Amniotic epithelial cell (primary cell): ENCODE data around the gene RHO.

Experiments
- DNase-seq: peaks from one replicate; pipeline ENCODE4 v3.0.0-alpha.2; 2010; ENCODE audit warnings: low read depth

RHO gene

DNA sequence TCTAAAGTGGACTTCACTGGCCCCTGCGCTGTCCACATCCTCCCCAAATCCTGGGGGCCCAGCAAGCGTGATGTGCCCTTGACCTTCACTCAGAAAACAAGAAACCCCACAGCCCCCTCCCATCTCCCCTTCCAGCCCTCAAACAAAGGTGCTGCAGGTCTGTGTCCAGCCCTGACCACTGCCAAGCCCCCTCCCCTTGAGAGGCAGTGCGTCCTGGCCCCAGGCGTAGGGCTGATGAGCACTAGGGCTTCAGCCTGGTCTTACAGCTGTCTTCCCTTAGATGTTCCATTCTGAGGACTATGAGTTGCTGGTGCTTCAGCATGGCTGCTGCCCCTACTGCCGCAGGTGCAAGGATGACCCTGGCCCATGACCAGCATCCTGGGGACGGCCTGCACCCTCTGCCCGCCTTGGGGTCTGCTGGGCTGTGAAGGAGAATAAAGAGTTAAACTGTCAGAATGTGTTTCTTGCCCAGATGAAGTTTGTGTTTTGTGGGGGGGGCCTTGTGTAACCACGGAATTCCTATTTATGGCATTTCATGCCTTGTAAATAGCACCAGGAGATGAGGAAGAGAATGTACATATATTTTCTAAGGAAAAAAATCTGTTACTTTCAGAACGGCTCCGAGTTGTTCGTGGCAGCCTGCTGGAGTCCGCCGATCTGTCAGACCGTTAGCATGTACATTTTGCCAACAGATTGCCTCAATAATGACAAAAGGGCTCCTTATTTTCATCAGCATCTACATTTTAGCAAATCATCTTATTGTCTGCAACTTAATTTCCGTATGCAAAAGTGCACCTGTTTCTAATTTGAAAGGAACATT, 8.3 kb upstream of the RHO start:
- no peak for DNase-seq

DNA sequence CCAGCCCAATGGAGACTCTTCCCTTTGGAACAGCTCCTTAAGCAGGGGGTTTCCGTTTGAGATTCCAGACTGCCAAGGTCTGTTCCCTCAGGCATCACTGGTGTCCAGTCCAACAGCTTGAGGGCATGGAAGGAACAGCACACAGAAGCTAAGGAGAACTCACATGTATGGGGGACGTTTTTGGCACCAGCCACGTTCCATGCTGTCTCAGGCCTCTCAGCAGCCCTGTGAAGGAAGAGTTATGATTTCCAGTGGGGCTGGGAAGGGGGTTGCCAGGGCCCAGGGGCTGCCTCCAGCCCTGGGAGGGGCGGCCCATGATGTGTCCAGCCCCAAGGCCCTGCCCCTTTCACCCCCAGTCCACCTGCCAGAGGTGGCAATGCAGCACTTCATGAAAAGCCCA, 7.5 kb upstream of the RHO start:
- no peak for DNase-seq

DNA sequence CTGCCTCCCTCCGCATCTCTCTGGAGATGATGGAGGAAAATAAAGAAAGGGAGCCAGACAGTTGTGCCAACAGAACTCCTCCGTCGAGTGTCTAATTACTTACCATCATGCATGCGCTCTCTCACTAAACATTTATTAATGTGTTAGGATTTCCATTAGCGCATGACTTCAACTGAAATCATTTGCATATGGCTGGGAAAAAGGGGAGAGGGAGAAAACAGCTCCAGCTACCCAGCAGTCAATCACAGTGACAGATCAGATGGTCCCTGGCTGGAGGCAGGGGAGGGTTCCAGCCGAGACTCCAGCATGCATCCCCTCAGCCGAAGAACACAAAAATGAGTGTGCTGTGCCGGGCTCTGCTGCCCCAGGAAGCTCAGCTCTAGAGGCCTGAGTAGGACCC, 6.8 kb upstream of the RHO start:
- DNase-seq = no peak

DNA sequence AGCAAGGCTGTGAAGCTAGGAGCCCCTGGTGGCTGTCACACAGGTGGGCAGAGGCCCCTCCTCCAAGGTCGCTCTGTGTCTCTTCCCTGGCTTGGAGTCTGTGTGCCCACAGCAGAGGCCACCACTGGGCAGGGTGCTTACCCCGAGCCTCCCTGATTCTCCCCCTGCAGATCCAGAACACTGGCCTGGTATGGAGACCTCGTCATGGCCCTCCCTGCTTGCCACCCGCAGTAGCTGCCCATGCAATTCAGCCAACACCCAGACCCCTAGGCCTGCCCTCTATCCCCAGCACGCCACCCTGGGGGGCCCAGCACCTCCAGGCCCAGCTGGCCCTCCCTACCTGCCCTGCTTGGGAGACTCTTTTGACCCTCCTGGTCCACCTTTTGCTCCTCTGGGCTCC, 5.5 kb upstream of the RHO start:
- DNase-seq = no peak

DNA sequence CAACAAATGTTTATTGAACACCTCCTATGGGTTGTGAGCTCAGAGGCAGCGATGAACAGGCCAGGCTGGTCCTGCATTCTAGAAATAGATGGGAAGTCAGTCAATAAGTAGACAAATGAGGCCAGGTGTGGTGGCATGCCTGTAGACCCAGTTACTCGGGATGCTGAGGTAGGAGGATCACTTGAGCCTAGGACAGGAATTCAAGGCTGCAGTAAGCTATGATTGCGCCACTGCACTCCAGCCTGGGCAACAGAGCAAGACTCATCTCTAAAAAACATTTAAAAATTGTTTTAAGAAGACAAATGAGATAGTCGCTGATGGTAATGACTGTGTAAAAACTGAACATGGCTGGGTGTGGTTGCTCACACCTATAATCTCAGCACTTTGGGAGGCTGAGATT, 4.4 kb upstream of the RHO start:
- no peak for DNase-seq

DNA sequence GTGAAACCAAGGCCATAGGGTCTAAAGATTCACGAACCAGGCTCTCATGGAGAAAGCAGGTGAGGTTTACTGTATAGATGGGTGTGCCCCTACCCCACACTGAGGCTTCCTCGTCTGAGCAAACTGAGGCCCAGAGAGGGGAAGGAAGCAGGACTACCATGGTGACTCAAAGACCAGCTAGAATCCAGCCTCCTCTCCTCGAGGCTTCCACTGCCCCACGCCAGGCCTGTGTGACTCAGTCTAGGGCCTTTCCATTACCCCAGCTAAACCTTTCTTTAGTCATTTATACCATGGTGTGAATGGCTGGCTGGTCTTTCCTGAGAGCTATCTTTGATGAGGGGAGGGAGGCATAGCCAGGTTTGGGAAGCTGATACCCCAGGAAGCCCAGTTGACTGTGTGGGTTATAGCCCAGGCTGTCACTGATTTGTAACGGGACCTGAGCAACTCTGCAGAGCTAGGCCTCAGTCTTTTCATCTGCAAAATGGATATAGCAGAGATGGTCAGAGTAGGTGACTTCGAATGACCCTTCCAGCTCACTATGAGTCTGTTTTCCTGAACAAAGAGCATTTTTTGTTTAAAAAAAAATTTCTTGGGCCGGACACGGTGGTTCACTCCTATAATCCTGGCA, 3.0 kb upstream of the RHO start:
- peak; percentile 67 for DNase-seq

DNA sequence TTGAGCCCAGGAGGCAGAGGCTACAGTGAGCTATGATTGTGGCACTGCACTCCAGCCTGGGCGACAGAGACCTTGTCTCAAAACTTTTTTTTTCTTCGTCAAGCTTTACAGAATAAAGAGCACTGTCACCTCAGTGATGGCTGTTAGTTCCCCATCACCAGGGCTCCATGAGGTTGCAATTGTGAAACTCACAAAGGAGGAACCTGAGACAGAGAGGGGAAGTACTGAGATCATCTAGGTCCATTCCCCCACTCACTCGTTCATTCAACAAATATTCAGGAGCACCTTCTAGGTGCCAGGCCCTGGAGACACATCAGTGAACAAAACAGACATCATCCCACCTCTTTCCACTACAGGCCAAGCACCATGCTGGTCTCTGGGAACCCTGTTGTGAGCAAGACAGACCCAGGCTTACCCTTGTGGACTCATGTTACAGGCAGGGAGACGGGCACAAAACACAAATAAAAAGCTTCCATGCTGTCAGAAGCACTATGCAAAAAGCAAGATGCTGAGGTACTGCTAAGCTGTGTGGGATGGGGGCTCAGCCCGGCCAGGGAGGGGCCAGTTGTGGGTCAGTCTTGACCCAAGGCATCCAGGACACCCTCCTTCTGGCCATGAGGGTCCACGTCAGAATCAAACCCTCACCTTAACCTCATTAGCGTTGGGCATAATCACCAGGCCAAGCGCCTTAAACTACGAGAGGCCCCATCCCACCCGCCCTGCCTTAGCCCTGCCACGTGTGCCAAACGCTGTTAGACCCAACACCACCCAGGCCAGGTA, 2.1 kb upstream of the RHO start:
- no peak for DNase-seq

DNA sequence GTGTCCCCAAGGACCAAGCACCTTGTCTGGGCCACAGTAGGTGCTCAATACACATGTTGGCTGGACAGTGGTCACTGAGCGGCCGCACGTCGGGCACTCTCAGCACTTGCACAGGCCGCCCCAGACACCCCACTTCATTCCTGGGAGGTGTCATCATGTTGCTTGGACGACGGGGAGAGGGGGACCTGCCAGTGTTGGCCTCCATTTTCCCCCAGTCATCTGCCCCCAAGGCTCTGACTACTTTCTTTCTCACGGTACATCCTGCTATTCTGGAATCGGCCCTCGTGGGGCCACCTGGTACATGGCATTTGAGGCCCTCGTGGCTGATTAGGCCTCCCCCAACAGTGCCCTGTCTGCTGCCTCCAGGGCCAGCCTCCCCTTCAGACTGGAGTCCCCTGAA, 1.2 kb upstream of the RHO start:
- no peak for DNase-seq

DNA sequence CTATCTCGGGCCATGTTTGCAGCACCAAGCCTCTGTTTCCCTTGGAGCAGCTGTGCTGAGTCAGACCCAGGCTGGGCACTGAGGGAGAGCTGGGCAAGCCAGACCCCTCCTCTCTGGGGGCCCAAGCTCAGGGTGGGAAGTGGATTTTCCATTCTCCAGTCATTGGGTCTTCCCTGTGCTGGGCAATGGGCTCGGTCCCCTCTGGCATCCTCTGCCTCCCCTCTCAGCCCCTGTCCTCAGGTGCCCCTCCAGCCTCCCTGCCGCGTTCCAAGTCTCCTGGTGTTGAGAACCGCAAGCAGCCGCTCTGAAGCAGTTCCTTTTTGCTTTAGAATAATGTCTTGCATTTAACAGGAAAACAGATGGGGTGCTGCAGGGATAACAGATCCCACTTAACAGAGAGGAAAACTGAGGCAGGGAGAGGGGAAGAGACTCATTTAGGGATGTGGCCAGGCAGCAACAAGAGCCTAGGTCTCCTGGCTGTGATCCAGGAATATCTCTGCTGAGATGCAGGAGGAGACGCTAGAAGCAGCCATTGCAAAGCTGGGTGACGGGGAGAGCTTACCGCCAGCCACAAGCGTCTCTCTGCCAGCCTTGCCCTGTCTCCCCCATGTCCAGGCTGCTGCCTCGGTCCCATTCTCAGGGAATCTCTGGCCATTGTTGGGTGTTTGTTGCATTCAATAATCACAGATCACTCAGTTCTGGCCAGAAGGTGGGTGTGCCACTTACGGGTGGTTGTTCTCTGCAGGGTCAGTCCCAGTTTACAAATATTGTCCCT, 1.2 kb downstream of the RHO start:
- DNase-seq = no peak

DNA sequence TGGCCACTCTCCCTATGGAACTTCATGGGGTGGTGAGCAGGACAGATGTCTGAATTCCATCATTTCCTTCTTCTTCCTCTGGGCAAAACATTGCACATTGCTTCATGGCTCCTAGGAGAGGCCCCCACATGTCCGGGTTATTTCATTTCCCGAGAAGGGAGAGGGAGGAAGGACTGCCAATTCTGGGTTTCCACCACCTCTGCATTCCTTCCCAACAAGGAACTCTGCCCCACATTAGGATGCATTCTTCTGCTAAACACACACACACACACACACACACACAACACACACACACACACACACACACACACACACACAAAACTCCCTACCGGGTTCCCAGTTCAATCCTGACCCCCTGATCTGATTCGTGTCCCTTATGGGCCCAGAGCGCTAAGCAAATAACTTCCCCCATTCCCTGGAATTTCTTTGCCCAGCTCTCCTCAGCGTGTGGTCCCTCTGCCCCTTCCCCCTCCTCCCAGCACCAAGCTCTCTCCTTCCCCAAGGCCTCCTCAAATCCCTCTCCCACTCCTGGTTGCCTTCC, 1.9 kb downstream of the RHO start:
- peak; percentile 74 for DNase-seq

DNA sequence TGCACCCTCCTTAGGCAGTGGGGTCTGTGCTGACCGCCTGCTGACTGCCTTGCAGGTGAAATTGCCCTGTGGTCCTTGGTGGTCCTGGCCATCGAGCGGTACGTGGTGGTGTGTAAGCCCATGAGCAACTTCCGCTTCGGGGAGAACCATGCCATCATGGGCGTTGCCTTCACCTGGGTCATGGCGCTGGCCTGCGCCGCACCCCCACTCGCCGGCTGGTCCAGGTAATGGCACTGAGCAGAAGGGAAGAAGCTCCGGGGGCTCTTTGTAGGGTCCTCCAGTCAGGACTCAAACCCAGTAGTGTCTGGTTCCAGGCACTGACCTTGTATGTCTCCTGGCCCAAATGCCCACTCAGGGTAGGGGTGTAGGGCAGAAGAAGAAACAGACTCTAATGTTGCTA, 2.4 kb downstream of the RHO start:
- DNase-seq = no peak

DNA sequence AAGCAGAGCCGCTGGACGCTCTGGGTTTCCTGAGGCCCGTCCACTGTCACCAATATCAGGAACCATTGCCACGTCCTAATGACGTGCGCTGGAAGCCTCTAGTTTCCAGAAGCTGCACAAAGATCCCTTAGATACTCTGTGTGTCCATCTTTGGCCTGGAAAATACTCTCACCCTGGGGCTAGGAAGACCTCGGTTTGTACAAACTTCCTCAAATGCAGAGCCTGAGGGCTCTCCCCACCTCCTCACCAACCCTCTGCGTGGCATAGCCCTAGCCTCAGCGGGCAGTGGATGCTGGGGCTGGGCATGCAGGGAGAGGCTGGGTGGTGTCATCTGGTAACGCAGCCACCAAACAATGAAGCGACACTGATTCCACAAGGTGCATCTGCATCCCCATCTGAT, 3.3 kb downstream of the RHO start:
- no peak for DNase-seq

DNA sequence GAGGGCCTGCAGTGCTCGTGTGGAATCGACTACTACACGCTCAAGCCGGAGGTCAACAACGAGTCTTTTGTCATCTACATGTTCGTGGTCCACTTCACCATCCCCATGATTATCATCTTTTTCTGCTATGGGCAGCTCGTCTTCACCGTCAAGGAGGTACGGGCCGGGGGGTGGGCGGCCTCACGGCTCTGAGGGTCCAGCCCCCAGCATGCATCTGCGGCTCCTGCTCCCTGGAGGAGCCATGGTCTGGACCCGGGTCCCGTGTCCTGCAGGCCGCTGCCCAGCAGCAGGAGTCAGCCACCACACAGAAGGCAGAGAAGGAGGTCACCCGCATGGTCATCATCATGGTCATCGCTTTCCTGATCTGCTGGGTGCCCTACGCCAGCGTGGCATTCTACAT, 3.8 kb downstream of the RHO start:
- DNase-seq = no peak

DNA sequence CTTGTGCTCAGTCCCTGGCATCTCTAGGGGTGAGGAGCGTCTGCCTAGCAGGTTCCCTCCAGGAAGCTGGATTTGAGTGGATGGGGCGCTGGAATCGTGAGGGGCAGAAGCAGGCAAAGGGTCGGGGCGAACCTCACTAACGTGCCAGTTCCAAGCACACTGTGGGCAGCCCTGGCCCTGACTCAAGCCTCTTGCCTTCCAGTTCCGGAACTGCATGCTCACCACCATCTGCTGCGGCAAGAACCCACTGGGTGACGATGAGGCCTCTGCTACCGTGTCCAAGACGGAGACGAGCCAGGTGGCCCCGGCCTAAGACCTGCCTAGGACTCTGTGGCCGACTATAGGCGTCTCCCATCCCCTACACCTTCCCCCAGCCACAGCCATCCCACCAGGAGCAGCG, 5.0 kb downstream of the RHO start:
- no peak for DNase-seq

DNA sequence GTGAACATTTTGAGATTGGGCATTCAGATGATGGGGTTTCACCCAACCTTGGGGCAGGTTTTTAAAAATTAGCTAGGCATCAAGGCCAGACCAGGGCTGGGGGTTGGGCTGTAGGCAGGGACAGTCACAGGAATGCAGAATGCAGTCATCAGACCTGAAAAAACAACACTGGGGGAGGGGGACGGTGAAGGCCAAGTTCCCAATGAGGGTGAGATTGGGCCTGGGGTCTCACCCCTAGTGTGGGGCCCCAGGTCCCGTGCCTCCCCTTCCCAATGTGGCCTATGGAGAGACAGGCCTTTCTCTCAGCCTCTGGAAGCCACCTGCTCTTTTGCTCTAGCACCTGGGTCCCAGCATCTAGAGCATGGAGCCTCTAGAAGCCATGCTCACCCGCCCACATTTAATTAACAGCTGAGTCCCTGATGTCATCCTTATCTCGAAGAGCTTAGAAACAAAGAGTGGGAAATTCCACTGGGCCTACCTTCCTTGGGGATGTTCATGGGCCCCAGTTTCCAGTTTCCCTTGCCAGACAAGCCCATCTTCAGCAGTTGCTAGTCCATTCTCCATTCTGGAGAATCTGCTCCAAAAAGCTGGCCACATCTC, 6.1 kb downstream of the RHO start:
- no peak for DNase-seq

DNA sequence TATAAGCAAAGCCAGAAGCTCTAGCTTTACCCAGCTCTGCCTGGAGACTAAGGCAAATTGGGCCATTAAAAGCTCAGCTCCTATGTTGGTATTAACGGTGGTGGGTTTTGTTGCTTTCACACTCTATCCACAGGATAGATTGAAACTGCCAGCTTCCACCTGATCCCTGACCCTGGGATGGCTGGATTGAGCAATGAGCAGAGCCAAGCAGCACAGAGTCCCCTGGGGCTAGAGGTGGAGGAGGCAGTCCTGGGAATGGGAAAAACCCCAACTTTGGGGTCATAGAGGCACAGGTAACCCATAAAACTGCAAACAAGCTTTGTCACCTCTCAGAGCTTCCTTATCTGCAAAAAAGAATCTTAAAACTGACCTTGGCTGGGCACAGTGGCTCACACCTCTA, 6.6 kb downstream of the RHO start:
- DNase-seq = no peak

DNA sequence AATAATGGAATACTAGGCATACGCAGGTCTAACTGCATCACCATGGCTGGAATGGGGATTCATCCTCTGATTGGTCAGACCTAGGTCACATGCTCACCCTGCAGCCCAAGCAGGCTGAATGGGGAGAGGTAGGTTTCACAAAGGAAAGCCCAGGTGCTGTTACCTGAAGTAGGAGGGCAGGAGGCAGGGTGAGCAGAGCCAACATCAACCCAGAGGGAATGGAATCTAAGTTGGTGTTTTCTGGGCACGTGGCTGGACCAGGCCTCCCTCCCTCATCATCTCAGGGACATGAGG, 7.9 kb downstream of the RHO start:
- DNase-seq = no peak

DNA sequence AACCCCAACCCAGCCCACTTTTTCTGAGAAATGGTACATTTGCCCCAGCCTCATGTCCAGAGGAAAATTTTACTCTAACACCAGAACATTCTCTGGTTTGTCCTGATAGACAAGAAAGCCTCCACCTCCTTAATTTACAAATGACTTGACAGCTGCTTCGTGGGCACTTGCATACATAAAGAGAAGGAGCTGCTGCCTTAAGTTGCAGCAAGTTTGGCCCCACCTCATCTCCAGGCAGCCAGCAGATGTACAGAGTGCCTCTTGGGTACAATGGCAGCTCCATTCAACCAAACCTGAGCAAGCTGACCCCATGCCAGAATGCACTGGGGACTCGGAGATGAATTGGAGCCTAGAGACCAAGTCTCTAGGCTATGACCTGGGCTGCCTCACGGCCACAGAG, 8.4 kb downstream of the RHO start:
- no peak for DNase-seq

DNA sequence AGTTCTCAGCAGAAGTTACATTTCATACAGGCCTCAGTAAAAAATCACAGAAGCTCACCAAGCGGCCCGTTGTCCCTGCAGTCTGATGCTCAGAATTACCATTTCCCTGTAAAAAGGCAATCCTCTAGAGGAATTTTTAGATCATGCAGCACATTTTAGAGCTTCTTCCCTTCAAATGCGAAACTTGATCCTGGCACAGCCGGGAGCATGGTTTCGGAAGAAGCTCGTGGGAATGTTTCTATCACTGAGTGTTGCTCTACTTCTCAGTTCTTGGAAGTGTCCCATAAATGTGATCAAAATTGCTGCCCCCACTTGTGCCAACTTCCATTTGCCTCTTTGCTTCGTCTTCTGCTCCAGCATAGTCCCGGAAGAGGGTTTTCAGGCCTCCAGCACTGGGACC, 10.8 kb downstream of the RHO start:
- DNase-seq = no peak

DNA sequence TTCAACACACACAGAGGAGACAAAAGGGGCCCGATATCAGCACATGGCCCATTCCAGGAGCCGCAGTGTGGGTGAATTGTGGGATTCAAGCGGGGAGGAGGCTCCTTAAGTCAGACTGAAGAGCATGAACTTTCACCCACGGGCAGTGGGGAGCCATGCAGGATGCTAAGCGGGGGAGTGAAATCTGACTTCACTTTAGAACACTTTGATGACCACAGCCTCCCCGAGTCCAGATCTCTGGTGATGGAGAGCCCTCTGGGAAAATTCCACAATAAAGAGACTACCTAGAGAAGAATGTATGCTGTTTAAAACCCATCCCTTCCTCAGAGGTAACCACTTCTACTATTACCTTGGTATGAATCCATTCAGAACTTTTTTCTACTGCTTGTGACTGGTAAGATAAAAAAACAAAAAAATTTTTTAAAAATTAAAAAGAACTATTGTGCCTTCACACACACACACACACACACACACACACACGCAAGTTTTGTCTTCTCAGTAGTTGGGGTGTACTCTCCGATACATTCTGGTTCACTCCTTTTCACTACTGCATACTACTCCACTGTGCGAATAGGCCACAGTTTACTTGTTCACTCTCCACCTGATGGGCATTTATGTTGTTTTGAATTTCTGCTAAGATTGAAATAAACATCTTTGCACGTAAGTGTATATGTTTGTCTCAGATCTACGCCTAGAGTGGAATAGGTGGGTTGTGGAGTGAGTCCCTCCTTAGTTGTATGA, 12.5 kb downstream of the RHO start:
- DNase-seq = peak; percentile 58

DNA sequence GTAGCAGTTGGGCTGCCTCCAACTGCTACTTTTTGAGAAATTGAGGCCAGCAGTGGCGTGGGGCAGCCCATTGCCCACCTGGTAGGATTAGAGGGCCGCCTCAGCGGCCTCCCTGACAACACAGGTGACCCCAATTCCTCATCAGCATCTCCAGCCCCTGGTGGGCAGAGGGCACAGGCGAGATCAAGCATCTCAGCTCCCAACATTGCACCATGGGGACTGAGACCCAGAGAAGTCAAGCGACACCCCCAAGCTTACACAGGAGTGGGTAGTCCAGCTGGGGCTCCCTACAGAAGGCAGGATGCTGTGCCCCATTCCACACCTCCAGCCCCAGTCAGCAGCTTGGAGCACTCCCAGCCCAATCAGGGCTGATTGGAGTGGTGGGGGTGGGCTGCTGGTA, 14.3 kb downstream of the RHO start:
- DNase-seq = no peak
